Pulmonary artery endothelial cell (primary cell): ENCODE measurements around the gene BARHL1. TPM values are rescaled to one million over a fixed set of nuclear protein-coding genes. Genes with fewer than 3 reads are reported as not detected.

ENCODE experiments used
- DNase-seq: peaks from one replicate; pipeline ENCODE4 v3.0.0-alpha.2; 2011; ENCODE audit warnings: low read depth, low spot score
- total RNA-seq: library from RNA; depleted of rRNA; stranded (reverse); fragments of >200 nt; gene quantifications from 2 replicates; pipeline ENCODE4 v1.2.3, GENCODE V29; 2014

BARHL1 gene
- total RNA-seq, 1 donor from 2014 or later = not detected

DNA sequence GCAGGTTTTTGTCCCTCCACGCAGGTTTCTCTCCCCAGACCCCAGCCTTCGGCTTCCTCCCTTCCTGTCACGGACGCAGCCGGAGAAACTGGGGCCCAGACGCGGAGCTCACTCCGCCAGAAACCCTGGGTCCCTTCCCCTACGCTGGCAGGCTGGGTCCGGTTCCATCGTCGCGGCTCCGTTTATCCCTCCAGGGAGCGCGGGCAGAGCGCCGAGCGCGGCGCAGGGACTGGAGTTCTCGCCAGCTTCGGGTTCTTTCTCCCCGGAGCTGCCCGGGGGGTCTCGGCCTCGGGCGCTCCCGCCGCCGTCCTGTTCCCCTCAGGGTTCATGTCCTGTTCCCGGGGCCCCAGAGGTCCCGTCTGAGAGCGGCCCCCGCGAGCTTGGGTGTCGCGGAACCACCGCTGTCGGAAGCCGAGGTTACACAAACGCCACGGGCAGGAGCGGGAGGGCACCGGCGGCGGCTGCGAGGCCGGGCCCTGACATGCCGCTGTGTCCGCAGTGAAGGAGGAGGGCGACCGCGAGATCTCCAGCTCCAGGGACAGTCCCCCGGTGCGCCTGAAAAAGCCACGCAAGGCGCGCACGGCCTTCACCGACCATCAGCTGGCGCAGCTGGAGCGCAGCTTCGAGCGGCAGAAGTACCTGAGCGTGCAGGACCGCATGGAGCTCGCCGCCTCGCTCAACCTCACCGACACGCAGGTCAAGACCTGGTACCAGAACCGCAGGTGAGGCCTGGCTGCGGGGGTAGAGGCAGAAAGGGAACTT, 4.6 kb downstream of the BARHL1 start:
- no peak for DNase-seq

DNA sequence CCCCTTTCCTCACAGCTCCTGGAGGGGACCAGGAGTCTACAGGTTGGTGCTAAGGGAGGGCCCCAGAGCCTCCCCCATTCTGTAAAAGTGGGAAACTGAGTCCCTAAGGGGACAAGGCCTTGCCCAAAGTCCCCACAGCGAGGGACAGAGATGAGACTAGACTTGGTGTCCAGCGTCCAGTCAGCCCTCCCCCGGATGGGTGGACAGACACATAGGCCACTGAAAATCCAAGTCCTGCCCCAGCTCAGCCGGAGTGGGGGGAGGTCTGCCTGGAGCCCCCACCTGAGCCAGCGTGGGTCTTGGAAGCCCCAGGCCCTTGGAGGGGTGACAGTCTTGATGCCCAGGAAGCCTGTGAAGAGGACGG, 5.2 kb downstream of the BARHL1 start:
- no peak for DNase-seq

DNA sequence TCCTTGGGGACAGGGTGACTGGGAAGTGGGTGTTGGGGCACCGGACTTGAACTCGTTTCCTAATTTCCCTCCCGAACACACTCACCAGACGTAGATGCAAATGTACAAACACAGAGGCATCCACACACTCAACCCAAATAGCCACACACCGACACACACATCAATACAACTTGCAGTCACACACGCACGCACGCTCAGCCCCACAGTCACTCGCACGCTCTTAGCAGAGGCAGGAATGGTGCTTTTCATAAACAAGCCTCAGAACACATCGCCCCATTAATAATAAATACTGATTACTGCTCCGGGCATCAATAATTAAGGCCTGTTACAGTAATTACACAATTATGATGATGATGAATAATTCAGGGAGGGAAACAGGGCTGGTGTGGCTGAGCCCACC, 5.7 kb downstream of the BARHL1 start:
- no peak for DNase-seq

DNA sequence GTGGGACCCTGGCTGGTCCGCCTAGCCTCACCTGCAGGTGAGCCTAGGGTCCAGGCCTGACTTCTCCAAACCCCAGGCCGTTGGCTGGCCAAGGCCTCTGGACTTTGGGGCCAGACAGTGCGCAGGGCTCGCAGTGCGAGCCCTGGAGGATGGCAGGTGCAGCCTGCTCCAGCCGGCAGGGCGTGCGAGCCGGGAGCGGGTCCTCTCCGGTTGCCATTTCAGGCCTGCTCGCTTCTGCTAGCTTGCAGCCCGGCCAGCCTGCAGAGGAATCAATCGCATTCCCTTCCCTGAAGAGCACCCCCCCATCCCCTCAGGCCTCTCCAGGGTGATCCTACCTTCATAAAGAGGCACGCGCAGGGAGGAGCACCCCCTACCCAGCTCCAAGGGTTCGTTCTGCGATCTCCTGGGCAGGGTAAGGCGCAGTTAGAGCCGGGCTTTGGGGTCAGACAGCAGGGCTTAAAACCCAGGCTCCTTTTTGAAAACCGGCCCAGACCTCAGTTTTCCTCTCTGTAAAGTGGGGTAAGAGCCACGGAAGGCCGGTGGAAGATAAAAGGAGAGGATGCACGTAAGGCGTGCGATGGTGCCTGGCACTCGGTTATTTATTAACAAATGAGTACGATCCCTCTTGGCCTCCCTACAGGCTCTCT, 6.2 kb downstream of the BARHL1 start:
- no peak for DNase-seq

GRCh38 chr9:132589148-132590036, 7.0 kb downstream of the BARHL1 start:
- no peak for DNase-seq

GRCh38 chr9:132590037-132590317, 7.6 kb downstream of the BARHL1 start:
- no peak for DNase-seq

DNA sequence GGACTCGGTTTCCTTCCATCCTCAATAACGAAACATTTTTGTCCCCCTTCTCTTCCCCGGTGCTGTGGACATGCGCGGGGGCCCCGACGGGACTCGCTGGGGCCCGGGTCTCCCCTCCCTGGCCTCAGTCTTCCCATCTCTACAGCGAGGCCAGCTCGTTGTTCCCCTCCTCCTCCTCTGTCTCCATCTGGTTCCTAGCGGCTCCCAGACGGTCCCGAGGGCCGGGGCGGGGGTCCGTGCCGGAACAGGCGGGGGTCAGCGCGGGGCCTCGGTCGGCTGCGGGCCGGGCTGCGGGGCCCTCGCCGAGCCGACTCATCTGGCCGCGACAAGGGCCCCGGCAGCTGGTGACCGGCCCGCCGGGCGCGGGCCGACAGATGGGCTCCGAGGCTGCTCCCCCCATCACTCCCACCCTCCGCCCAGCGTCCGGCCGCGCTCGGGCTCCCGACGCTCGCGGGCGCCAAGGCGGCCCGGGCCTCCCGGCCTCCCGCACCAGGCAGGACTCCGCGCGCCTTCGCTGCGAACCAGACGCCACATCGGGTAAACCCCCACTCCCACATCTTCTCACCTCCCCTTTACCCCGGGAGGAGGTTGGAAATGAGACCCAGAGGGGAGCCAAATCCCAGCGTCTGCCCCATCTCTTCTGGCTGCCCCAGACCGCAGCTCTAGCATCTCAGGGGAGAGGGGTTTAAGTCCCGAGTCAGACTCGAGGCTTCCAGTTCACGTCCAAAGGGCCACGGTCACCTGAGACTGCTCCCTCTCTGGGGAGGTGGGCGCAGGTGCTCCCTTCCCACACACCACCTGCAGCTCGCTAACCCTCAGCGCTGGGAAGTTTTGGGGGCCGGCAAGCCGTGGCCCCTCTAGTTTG, 8.1 kb downstream of the BARHL1 start:
- DNase-seq = no peak

DNA sequence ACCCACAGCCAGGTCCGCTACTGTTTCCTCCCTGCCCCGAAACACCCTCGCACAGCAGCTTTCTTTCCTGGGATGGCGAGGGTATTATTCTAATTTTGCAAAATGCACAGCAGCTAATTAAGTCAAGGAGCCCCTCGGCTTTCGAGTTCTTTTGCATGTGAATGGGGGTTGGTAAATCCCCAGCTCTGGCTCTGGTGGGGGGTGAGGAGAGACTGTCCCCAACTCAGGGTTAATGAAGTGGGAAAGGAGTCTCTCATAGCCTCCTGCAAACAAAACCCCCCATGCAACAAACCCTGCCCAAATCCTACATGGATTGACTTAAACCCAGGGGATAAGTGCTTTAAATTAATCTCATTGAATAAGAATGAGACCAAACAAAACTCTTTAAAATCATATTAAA, 8.8 kb downstream of the BARHL1 start:
- no peak for DNase-seq

GRCh38 chr9:132591751-132592314, 9.4 kb downstream of the BARHL1 start:
- DNase-seq = no peak

GRCh38 chr9:132592451-132592850, 10.0 kb downstream of the BARHL1 start:
- DNase-seq = no peak

GRCh38 chr9:132594412-132594811, 12.0 kb downstream of the BARHL1 start:
- no peak for DNase-seq

GRCh38 chr9:132595319-132595718, 12.9 kb downstream of the BARHL1 start:
- DNase-seq = no peak

GRCh38 chr9:132596200-132596599, 13.8 kb downstream of the BARHL1 start:
- no peak for DNase-seq

DNA sequence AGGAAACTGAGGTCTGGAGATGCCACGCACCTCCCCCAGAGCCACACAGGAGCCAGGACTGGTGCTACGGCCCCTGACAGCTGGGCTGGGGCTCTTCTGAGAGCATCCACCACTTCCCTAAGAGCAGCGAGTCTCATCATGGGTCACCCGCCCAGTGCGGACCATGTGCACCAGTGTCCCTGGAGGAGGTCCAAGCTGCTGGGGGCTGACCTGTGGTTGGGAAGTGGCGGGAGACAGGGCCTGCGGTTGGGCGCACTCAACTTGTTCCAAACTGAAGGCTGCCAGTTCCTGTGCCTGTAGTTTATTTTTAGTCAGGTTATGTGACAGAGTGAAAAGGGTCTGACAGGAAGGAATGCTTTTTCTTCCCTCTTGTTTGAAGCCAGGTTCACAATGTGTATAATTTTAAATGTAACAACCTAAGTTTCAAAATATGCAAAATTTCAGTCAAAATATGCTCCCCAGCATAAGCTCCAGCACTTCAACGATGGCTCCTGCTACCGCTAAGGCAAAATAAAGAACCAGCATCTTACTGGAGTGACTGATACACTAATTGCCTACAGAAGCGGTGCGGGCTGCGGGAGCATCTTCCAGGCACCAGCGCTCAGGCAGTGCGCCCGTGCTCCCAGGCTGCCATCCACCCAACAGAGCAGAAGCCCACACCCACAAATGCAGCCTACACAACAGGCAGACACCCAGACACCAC, 14.8 kb downstream of the BARHL1 start:
- DNase-seq = no peak

- DNase-seq = no peak
Measured at GRCh38 chr9:132600326-132600984, 18.0 kb downstream of the BARHL1 start.

DNA sequence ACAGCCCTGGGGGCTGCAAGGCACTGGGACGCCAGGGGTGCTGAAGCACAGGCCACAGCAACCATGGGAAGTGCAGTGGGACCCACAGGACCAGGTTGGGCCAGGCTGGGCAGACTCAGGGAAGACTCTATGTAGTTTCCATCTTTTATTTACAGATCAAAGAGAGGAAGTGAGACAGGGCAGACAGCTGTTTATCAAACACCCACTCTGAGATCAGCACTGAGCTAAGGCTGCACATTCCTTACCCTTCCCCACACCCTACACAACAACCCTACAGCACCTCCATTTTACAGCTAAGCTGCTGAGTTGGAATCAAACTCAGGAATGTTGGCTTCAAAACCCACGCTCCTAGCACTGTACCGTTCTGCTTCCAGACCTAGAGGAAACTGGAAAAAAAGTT, 19.8 kb downstream of the BARHL1 start:
- DNase-seq = no peak

GRCh38 chr9:132605387-132605786, 23.0 kb downstream of the BARHL1 start:
- no peak for DNase-seq

DNA sequence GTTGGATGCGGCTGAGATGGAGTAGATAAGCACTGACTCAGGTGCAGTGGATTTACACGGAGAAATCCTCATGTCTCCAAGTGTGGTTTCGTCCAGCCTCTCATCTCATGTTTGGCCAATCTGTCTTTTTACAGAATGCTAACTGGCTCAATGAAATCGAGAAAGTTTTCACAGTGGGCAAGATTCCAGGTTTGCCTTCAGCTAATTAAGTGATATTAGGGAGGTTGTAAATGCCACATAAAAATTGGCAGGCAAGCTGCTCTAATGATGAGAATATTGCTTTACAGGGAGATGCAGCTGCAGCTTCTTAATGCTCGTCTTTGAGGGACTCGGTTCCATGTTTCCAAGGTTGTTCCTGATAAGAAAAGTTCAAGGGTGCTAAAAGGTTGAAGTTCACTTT, 23.7 kb downstream of the BARHL1 start:
- no peak for DNase-seq

- DNase-seq = no peak
Measured at GRCh38 chr9:132609184-132609583, 26.8 kb downstream of the BARHL1 start.

- DNase-seq = no peak
Measured at GRCh38 chr9:132609829-132610228, 27.4 kb downstream of the BARHL1 start.
